AG08396 (cell line): Measurements from ENCODE around the gene DIS3L2.
"Not testable (repeated sequence)": the region's sequence is repeated elsewhere in the genome, so short reads cannot be mapped to it uniquely, and the experiment has no call there.

Experiments
- DNase-seq: peaks from one replicate; pipeline ENCODE4 v3.0.0; 2012; ENCODE audit warnings: low spot score, mixed read lengths

The DIS3L2 gene

GRCh38 chr2:232058063-232058877 is 96.8 kb downstream of the DIS3L2 start:
- no peak for DNase-seq

GRCh38 chr2:232058931-232059330 is 97.4 kb downstream of the DIS3L2 start:
- DNase-seq: no peak

- no peak for DNase-seq
Observed at GRCh38 chr2:232061265-232061664, 99.8 kb downstream of the DIS3L2 start.

- DNase-seq: no peak
Observed at GRCh38 chr2:232073026-232073425, 111.5 kb downstream of the DIS3L2 start.

GRCh38 chr2:232073699-232074098 is 112.2 kb downstream of the DIS3L2 start:
- no peak for DNase-seq

- DNase-seq: peak; percentile 17
Observed at GRCh38 chr2:232075080-232075479, 113.6 kb downstream of the DIS3L2 start.

- DNase-seq: no peak
Observed at GRCh38 chr2:232075859-232076258, 114.3 kb downstream of the DIS3L2 start.

- DNase-seq: no peak
Observed at GRCh38 chr2:232076272-232076671, 114.8 kb downstream of the DIS3L2 start.

GRCh38 chr2:232076736-232077135 is 115.2 kb downstream of the DIS3L2 start:
- DNase-seq: no peak

- DNase-seq: no peak
Observed at GRCh38 chr2:232085164-232085563, 123.7 kb downstream of the DIS3L2 start.

GRCh38 chr2:232085826-232086425 is 124.4 kb downstream of the DIS3L2 start:
- no peak for DNase-seq

GRCh38 chr2:232088771-232089170 is 127.3 kb downstream of the DIS3L2 start:
- DNase-seq: no peak

GRCh38 chr2:232094201-232094600 is 132.7 kb downstream of the DIS3L2 start:
- DNase-seq: no peak

GRCh38 chr2:232094883-232095282 is 133.4 kb downstream of the DIS3L2 start:
- no peak for DNase-seq

- no peak for DNase-seq
Observed at GRCh38 chr2:232097260-232097659, 135.7 kb downstream of the DIS3L2 start.

- no peak for DNase-seq
Observed at GRCh38 chr2:232097758-232098157, 136.2 kb downstream of the DIS3L2 start.

GRCh38 chr2:232102380-232102779 is 140.9 kb downstream of the DIS3L2 start:
- DNase-seq: no peak

- DNase-seq: no peak
Observed at GRCh38 chr2:232103140-232103737, 141.7 kb downstream of the DIS3L2 start.

- no peak for DNase-seq
Observed at GRCh38 chr2:232104076-232104646, 142.6 kb downstream of the DIS3L2 start.

GRCh38 chr2:232111551-232111950 is 150.0 kb downstream of the DIS3L2 start:
- no peak for DNase-seq

GRCh38 chr2:232113821-232114220 is 152.3 kb downstream of the DIS3L2 start:
- DNase-seq: no peak

- DNase-seq: not testable (repeated sequence)
Observed at GRCh38 chr2:232115728-232116361, 154.3 kb downstream of the DIS3L2 start.
